DOHH2 (cell line): ENCODE data around the gene MUC12.
"Not testable (repeated sequence)": the region's sequence is repeated elsewhere in the genome, so short reads cannot be mapped to it uniquely, and the experiment has no call there.

Source experiments
- H3F3A ChIP-seq: fragments of 200-600 bp; sonication (generic), shearing (Covaris generic); 2 replicates; pipeline ENCODE4 v1.6.0; 2016; ENCODE audit warnings: antibody characterized with exemption, mild to moderate bottlenecking; ENCODE audit not compliant: control insufficient read depth, insufficient read depth
- H3K27ac ChIP-seq: fragments of 200-600 bp; sonication (generic); 2 replicates; pipeline ENCODE4 v1.5.1; 2014; ENCODE audit warnings: low read depth, mild to moderate bottlenecking, low read length, moderate library complexity
- H3K27me3 ChIP-seq: fragments of 200-600 bp; sonication (generic); 2 replicates; pipeline ENCODE4 v1.6.1; 2014; ENCODE audit warnings: mild to moderate bottlenecking, low read length, mixed read lengths; ENCODE audit not compliant: control insufficient read depth
- H3K36me3 ChIP-seq: fragments of 200-600 bp; sonication (generic); 2 replicates; pipeline ENCODE4 v1.6.1; 2014; ENCODE audit warnings: mild to moderate bottlenecking, low read length, moderate library complexity, mixed read lengths; ENCODE audit not compliant: control insufficient read depth
- H3K4me1 ChIP-seq: fragments of 200-600 bp; sonication (generic); 2 replicates; pipeline ENCODE4 v1.6.1; 2014; ENCODE audit warnings: mild to moderate bottlenecking, low read length, mixed read lengths; ENCODE audit not compliant: control insufficient read depth
- H3K4me2 ChIP-seq: fragments of 200-600 bp; sonication (generic); 2 replicates; pipeline ENCODE4 v1.6.0; 2014; ENCODE audit warnings: mild to moderate bottlenecking, low read length, moderate library complexity
- H3K4me3 ChIP-seq: fragments of 200-600 bp; sonication (generic); 2 replicates; pipeline ENCODE4 v1.5.1; 2014; ENCODE audit warnings: mild to moderate bottlenecking, low read length, mixed read lengths
- H3K79me2 ChIP-seq: fragments of 200-600 bp; sonication (generic); 2 replicates; pipeline ENCODE4 v1.6.1; 2014; ENCODE audit warnings: mild to moderate bottlenecking, low read length, mixed read lengths; ENCODE audit not compliant: control insufficient read depth
- H3K9me2 ChIP-seq: fragments of 200-600 bp; sonication (generic); replicated peaks from 2 replicates; pipeline ENCODE4 v1.6.1; 2014; ENCODE audit warnings: mild to moderate bottlenecking, low read length, mixed read lengths; ENCODE audit not compliant: control insufficient read depth
- H3K9me3 ChIP-seq: fragments of 200-600 bp; sonication (generic); 2 replicates; pipeline ENCODE4 v1.6.1; 2014; ENCODE audit warnings: antibody characterized with exemption, low read length, mixed read lengths; ENCODE audit not compliant: control insufficient read depth, insufficient read depth
- H4K20me1 ChIP-seq: fragments of 200-600 bp; sonication (generic); 2 replicates; pipeline ENCODE4 v1.6.0; 2014; ENCODE audit warnings: low read depth, mild to moderate bottlenecking, antibody characterized with exemption, low read length, moderate library complexity; ENCODE audit not compliant: control insufficient read depth, insufficient read depth
- CTCF ChIP-seq: fragments of 200-600 bp; sonication (generic); IDR thresholded peaks from one replicate; pipeline ENCODE4 v1.5.1; 2014; ENCODE audit warnings: antibody characterized with exemption, mild to moderate bottlenecking, low read depth, low read length; ENCODE audit not compliant: poor library complexity, severe bottlenecking
- EZH2phosphoT487 ChIP-seq: fragments of 200-600 bp; sonication (generic); IDR thresholded peaks from 2 replicates; pipeline ENCODE4 v1.6.1; 2017; ENCODE audit warnings: borderline replicate concordance, mild to moderate bottlenecking, antibody characterized with exemption, low read length, moderate library complexity, mixed read lengths

Gene MUC12

GRCh38 chr7:100975371-100975821 lies 6.0 kb downstream of the MUC12 start:
- no peaks in the 10 kb centered on the region for H3K9me2 ChIP-seq
- no peaks in the 10 kb centered on the region for H3K4me1 ChIP-seq
- no peaks in the 10 kb centered on the region for H3K9me3 ChIP-seq
- peaks cover 17% of the 10 kb centered on the region; the same call in 1 of the 2 replicates for H3K27me3 ChIP-seq
- no peaks in the 10 kb centered on the region for H3F3A ChIP-seq
- no peaks in the 10 kb centered on the region for H3K79me2 ChIP-seq
- H3K4me3 ChIP-seq = no peak overlapping the region
- no peaks in the 10 kb centered on the region for H4K20me1 ChIP-seq
- TF ChIP-seq EZH2phosphoT487 (no peak), CTCF (no peak)
- H3K4me2 ChIP-seq = no peak overlapping the region
- no peaks in the 10 kb centered on the region for H3K36me3 ChIP-seq
- H3K27ac ChIP-seq = no peak overlapping the region

DNA sequence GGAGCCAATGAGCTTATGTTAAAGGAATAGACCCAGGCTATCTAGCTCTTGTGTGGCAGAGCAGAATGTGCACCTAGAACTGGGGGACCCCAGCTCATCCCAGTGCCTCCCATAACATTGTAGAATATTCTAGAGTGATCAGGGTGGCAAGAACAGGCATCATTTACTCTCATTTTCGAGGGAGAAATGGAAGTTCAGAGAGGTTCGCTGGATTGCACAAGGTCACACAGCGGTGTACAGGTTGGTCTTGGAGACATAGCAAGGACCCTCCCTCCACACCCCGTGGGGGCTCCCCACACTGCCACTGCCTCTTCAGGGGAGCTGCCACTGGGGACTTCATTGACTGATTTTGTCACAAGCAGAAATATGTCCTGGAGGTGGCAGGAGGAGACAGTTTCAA lies 8.9 kb downstream of the MUC12 start:
- H3K27me3 ChIP-seq = peaks cover 4% of the 10 kb centered on the region; the same call in 1 of the 2 replicates

DNA sequence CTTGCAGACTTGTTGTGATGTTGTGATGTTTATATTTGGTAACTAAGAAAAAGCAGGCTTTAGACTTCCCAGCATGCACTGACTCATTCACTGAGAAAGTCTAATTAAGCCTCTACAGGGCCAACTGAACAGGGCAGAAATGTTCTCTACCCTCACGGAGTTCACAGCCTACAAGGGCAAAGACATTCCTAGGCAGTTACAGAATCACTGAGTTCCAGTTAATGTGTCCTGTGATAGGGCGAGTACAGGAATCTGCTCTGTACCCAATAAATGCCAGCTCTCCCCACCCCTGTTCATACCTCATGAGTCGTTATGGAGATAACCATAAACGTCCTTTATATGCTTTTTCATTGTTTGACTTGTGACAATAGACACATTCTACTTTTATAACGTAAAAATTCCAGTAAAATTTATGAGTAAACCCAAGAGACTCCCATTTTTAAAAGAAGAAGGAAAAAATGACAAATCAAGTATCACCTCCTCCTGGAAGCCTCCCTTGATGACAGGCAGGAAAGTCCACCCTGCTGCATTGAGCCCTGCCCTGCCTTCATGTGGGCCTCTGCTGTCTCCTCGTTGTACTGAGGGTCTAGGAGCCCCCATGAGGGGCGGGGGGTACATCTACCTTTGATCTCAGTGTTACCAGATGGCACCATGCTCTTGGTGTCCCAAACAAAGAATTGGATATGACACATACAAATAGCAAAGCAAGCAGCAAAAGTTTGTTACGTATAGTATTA lies 14.3 kb downstream of the MUC12 start:
- Histone ChIP-seq H3K9me2 (no peaks in the 10 kb centered on the region), H3K27me3 (no peaks in the 10 kb centered on the region), H3K9me3 (no peaks in the 10 kb centered on the region), H3K36me3 (no peaks in the 10 kb centered on the region), H3K4me3 (no peak overlapping the region), H3K4me2 (no peak overlapping the region), H3K4me1 (no peaks in the 10 kb centered on the region), H3K27ac (no peak overlapping the region), H4K20me1 (no peaks in the 10 kb centered on the region), H3K79me2 (no peaks in the 10 kb centered on the region), H3F3A (no peaks in the 10 kb centered on the region)
- TF ChIP-seq EZH2phosphoT487 (no peak), CTCF (no peak)

More for the DNA sequence above, 8.9 kb downstream of the MUC12 start:
- Histone ChIP-seq H3K4me2 (no peak overlapping the region), H3K4me1 (no peaks in the 10 kb centered on the region), H3K9me2 (no peaks in the 10 kb centered on the region), H3K4me3 (no peak overlapping the region), H3F3A (no peaks in the 10 kb centered on the region), H3K36me3 (no peaks in the 10 kb centered on the region), H3K27ac (no peak overlapping the region), H4K20me1 (no peaks in the 10 kb centered on the region), H3K9me3 (no peaks in the 10 kb centered on the region), H3K79me2 (no peaks in the 10 kb centered on the region)
- TF ChIP-seq CTCF (no peak), EZH2phosphoT487 (no peak)

DNA sequence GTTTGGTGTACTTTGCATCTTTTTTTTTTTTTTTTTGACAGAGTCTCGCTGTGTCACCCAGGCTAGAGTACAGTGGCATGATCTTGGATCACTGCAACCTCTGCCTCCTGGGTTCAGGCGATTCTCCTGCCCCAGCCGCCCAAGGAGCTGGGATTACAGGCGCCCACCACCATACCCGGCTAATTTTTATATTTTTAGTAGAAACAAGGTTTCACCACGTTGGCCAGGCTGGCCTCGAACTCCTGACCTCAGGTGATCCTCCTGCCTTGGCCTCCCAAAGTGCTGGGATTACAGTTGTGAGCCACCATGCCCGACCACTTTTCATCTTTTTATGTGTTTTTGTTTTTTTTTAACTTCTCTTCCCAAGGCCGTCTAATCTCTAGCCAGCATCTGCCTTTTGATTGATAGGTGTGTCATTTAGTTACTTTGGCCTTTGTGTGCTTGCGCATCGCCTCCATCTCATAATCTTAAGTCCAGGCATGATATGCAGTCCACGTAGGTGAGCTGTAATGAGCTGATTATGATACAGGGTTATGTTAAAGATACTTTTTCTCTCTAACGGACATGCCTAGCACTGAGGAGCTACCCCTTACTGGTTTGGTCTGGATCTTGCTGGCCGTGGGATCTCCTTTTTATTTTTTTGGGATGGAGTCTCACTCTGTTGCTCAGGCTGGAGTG lies 15.0 kb downstream of the MUC12 start:
- not testable (repeated sequence) for H3K27me3 ChIP-seq

GRCh38 chr7:100985033-100985797 lies 15.8 kb downstream of the MUC12 start:
- not testable (repeated sequence) for H3K36me3 ChIP-seq, H3K4me3 ChIP-seq, H3K79me2 ChIP-seq, H3K9me2 ChIP-seq, H3K4me2 ChIP-seq, H3F3A ChIP-seq, H3K4me1 ChIP-seq, H3K27me3 ChIP-seq, H4K20me1 ChIP-seq, H3K9me3 ChIP-seq, H3K27ac ChIP-seq

More for the DNA sequence above, 15.0 kb downstream of the MUC12 start:
- not testable (repeated sequence) for H3K4me1 ChIP-seq, H3K9me2 ChIP-seq, H3K36me3 ChIP-seq, H4K20me1 ChIP-seq, H3F3A ChIP-seq, H3K79me2 ChIP-seq, H3K27ac ChIP-seq, H3K4me3 ChIP-seq, H3K4me2 ChIP-seq, H3K9me3 ChIP-seq
